ENCODE results near the gene TBATA.

TBATA gene, protein sequence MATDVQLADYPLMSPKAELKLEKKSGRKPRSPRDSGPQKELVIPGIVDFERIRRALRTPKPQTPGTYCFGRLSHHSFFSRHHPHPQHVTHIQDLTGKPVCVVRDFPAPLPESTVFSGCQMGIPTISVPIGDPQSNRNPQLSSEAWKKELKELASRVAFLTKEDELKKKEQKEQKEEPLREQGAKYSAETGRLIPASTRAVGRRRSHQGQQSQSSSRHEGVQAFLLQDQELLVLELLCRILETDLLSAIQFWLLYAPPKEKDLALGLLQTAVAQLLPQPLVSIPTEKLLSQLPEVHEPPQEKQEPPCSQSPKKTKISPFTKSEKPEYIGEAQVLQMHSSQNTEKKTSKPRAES
- 0 reads per million in 2 donors for total RNA-seq

DNA sequence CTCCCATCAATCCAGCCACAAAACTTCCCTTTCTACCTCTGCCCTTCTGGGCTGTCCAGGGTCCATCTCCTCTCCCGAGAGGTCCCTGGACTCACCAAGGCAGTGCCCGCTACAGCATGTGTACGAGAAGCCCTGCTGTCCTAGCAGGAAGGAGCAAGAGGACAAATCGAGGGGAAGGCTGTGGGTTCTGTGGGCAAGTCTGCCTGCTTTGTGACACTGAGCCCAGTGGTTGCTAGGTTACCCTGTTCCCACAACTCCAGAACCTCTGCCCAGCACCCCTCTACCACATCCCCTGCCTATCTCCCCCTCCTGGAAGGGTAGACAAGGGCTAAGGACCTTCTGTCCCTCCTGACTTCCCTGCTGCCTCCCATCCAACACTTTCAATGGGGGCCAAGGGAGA, at the start of gene TBATA:
TBATA (minus strand) TSS at position 188 of the 400 bp plus-strand sequence. CDS start 1,998 bp downstream, outside the sequence.
- DNase-seq = peak in 1 of 5 experiments; percentile 9

DNA sequence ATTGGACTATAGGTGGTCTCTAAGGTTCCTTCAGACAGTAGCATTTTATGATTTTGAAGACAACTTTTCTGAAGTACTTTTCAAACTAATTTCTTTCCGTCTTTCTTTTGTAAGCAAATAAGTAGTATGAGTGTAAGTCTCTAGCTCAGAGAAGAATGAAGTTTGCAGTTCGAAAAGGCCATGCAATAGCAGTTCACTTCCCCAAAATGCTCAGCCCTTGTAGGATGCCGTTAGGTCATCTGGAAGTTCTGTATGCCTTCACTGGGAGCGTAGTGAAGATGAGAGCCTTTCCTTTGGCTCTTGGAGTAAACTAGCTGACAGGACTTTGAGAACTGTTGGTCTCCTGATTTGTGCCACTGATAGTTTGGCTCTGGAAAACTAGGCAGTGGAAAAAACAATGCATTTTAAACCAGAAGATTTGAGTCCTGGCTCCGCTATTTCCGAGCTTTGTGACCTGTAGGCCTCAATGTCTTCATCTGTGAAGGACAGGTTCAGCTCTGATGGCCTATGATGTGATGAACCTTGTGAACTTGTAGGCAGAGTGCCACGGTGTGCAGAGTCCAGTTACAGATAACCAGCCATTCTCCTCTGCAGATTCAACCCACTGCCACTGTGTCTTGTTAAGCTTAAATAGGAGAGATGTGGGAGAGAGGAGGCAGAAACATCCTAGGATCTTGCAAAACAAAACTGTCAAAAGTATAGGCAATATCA, 49.4 kb upstream of the TBATA start:
- DNase-seq = no peak

DNA sequence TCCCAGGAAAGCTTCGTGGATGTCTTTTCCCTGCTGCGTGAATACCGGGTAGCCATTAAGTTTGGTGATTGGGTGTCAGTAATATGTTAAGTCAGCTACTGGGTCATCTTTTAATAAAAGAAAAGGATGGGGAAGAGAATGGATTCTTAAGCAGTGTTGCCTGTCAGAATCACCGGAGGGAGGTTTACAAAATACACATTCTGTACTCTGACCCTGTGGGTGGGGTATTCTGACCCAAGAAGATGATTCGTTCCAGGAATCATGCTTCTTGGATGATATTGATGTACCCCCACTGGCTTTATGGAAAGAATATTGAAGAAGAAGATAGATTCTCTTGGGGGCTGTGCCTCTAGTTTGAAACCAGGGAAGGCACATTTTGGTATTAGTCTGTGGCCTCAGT, 48.8 kb upstream of the TBATA start:
- DNase-seq = no peak

DNA sequence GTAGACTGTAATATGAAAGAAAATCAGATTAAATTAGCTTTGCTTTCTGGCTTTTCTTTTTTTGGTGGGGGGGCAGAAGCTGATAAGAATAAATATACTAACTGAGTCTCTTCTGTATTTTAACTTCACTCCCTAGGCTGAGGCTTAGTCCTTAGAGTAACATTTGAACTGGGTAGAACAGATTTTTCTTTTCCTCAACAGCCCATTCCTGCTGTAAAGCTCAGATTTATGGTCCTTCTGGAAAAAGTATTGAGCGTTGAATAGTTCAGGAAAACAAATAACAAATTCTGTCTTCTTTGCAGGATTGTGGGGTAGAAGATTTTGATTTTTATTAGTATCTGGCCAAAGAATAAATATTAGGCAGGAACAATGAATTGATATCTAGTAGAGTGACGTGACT, 48.4 kb upstream of the TBATA start:
- DNase-seq = no peak

DNA sequence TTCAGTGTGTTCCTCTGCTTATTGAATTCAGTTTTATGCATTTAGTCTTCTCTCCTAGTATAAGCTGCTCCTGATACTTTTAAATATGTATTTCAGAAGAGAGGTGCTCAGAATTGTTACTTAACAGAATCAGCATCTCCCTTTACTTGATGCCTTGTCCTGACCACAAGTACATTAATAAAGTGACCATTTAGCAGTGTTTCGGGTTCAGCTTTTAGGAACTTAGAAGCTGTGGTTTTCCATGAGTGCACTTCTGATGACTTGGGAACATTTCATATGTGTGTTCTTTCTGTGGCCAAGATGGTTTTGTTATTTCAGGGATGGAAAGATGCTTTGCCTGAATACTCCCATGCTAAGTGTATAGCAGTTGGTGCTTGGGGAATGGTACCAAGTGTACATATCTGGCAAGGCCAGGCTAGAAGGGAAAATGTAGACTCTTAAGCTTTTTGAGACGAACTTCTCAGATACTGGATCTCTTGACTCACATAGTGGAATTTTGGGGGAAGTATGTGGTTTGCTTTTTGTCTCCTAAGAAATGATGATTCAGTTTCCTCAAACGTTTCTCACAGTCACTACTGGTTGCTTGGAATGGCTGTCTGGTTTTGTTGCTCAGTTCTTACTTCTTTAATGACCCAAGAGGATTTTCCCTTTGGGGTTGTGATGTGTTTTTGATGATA, 47.8 kb upstream of the TBATA start:
- DNase-seq = no peak

DNA sequence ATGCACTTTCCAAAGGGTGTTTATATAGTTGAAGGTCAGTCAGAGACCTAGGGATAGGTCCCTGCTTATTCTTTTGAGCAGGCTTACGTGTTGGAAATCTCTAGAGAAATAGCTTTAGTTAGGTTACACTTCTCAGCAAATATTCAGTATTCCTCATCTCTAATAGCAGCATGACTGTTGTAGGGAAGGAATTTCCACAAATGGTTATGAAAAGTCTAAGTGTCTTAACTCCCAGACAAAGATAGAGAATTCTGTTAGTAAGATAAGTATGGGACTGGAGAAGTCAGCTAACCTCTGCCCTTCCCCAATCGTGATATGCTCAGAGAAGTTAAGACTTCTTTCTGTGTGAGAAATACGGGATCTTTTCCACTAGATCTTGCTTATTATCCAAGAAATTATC, 47.0 kb upstream of the TBATA start:
- no peak for DNase-seq

DNA sequence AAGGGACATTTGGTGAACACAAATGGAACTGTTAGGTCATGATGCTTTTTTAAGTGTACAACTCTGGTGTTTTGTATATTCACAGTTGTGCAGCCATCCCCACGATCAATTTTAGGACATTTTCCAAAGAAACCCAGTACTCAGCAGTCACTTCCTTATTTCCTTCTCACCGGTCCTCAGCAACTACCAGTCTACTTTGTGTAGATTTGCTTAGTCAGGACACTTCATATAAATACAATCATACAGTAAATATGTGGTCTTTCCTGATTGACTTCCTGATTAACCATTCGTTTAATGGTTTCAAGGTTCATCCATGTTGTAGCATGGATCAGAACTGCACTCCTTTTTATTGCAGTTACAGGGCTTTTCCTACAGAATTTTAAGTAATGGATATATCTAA, 45.0 kb upstream of the TBATA start:
- DNase-seq = no peak

DNA sequence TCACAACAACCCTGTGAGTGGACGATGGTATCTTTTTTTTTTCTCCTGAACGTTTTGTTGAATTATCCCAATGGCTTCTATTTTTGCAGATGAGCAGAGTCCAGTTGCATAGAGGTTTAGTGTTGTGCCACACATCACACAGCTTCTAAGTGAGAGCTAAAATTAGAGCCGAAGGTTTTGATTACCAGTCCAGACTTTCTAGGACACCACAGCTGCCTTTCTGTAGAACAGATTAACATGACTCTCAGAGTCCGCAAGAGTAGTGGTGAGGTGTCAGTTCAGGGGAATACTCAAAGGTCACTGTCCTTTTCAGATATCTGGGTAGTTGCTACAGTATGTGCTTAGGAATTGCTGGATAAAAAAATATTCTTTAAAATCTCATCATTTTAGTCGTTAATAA, 44.4 kb upstream of the TBATA start:
- DNase-seq = no peak

DNA sequence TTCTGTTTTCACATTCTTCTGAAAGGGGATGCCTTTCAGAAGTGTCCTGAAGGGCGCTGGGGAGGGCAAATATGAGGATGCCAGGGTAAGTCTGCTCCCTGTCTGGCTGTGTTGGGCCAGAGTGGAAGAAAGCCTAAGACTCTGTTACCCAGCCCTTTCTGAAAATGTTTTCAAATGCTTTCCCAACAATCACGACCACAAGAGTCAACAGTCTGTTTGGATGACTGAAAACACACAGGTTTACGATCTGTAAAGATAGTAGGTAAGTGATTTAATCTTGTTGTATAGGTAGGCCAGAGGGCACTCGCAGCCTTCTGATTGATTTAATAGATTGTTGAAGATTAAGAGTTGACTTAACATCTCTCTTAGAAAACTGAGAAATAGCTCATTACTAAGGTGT, 43.7 kb upstream of the TBATA start:
- DNase-seq = peak in 1 of 5 experiments; percentile 45

DNA sequence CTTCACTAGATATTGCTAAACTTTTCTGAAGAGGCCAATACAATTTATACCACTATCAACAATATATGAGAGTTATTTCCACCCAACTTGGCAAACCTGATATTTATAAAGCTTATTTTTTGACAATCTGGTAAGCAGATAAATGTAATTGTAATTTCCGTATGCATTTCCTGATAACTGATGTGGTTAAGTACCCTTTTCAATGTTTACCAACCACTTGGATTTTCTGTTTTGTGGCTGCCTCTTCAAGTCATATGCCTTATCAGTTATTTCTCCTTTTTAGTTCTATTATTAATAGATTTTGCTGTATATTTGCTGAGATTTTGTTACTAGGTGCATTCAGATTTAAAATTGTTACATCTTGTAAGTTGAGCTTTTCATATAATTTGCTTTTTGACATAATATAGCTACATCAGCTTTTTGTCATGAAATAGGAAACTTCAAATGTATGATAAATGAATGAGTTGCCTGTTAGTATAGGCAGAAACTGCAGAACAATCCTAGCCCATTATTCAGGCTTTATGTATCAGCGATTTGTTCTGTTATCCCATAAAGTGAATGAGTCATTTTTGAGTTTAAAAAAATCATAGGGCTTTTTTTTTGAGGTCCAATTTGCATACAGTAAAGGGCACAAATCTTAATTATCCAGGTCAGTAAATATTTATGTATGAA, 42.0 kb upstream of the TBATA start:
- DNase-seq = peak in 1 of 5 experiments; percentile 51

DNA sequence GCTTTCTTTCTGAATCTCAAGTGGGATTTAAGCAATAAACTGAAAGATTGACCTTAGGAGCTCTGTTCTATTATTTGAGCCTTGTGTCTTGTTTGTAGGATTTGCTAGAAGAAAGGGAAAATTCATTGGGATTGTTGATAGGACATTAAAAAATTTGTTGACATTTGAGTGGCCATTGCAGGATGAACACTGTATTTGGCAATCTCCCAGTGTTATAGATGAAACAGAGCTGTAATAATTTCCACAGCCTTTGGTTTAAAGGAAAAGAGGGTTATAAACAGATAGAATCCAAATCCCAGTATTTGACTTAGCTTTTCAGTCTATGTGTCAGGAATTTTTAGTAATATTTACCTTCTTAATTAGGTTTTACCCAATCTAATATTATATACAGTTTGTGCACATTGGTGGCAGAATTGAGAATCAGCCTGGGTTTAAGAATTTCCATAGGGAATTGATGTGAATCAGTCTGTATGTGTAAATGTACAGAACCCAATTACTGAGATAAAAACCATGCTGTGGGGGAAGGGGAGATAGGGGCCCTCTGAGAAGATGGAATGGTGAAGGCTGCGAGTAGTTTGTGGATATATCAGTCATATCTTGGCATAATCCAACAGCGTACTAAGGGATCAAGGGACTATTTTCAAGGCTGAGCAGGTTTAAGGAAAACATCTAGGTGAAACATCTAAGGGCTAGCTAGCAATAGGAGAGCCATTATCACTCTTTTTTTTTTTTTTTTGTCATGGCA, 37.1 kb upstream of the TBATA start:
- DNase-seq = no peak

DNA sequence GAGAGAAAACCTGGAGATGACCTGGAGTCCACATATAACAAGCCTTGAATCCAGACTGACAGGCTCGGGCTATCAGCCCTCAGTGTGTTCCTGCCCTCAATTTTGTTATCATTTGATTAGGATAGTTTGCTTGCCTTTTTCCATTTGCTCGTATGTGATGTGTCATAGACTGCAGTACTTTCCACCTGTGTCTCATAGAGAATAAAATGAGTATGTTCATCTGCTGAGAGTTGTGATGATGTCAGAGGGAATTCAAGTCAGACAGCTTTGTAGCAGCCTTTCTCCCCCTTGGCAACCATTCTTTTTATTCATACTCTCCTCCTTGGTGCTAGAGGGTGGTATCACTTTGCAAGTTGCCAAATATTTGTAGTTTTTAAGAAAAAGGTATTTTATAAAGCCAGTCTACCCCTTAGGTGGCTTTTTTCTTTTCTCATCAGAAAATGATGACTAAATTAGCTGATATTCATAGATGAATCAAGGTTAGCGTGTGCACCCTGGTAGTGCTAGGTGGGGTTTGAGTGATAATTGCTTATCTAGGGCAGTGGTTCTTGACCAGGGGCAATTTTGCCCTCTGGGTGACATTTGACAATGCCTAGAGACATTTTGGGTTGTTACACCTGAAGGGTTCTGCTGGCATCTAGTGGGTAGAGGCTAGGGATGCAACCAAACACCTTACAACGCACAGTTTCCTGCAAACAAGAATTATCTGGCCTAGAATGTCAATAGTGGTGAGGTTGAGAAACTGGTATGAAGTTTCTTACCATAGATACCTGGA, 36.0 kb upstream of the TBATA start:
- peak in 1 of 5 experiments; percentile 40 for DNase-seq

DNA sequence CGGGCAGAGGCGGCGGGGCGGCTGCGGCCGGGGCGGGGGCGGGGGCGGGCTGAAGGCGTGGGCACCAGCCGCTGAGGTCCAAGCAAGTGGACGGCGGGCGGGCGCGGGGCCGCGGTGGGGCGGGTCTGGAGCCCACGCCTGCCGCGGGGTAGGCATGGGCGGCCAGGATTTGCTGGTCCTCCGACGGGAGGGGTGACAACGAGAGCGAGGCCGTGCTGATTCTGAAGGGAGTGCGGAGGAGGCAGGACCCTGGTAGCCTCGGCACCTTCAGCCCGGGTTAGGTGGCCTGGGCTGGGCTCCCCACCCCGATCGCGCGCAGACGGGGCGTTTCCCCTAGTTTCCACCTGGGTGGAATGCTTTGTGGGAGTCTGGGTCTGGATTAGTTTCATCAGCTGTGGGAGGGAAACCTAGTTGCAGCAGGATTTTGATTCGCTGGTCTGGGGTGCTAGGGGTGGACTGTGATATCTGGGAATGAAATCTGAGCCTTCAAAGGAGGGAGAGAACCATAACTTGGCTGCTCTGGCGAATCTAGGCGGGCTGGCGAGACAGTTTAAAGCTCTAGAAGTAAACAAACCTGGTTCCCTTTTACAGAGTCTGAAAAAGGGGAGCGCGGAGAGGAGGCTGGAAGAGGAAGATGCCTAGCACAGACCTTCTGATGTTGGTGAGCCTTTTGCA, 31.2 kb upstream of the TBATA start:
- DNase-seq = peak; percentile 7 to 48 (median 17)

DNA sequence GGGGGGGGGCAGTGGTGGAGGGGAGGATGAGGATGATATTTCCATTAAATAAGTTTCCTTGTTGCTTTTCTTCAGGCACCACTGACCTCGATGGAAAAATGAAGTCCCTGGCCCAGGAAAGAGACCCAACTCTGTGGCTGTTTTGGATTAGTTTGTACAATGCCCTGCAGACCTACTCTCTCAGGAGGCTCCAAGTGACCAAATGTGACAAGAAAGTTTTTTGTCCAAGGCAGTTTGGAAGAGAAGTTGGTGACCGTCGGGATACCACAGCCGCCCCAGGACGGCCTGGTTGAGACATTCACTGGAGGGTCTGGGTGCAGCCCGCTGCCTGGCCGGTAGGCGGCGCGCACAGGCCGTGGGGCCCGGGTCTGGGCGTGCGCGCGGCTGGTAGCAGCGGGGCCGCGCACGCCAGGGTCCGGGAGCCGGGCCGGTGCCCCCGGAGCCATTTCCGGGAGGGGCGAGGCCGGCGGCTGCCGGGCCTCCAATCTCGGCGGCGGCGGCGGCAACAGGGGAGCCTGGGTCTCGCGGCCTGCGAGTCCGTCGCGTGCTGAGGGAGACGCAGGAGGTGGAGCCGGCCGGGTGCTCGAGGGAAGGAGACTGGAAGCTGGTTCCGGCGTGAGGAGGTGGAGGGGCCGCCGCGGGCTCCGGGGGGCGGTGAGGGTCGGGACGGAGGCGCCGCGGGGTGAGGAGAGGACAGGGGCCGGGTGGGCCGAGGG, 30.5 kb upstream of the TBATA start, which contains the start of gene SGPL1:
SGPL1 (plus strand) TSS at position 445 of the 716 bp plus-strand sequence. CDS start 906 bp downstream, outside the sequence.
- peak; percentile 71 to 85 (median 74) for DNase-seq

DNA sequence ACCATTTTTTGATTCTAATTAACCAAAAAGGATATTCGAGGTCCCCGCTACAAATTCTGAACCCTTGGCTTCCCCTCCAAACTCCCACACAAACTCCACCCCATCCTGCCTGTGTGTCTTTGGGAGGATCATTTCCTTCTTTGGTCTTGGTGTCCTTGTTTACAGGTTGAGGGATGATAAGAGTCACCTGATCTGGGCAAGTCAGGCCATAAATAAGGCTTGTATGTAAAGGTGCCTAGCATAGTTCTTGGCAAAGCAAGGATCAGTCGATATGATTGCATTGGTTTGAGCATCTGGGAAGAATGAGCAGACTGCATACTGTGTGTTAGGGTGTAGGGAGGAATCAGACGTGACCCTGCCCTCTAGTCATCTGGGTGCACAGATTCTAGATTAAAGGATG, 28.9 kb upstream of the TBATA start:
- DNase-seq = no peak

DNA sequence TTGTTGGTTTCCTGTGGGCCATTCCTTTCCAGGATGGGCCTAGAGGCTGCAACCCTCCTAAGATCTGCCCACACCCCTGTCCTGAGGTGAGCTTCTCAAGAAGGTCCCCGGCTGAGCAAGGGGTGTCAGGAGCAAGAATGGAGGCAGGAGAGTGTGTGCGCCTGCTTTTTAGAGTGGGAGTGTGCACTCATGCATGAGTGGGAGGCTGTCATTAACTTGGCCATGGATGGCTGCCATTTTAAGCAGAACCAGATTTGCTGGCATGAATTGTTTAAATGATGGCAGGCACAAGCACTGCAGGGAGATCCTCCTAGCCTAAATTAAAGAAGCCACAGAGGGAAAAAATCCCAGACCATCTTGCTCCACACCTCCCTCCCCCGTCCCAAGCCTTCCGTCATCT, 27.6 kb upstream of the TBATA start:
- no peak for DNase-seq

DNA sequence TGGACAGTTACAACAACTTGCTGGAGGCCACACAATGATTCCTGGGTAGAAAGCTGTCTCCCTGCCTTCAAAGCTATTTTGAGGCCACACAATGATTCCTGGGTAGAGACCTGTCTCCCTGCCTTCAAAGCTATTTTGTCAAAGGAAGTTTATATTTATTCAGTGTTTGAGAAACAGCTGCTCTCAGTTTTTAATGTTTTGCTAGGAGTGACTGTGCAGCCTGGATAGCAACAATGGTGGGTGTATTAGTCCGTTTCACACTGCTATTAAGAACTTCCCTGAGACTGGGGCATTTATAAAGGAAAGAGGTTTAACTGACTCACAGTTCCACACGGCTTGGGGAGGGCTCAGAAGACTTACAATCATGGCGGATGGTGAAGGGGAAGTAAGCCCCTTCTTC, 26.7 kb upstream of the TBATA start:
- no peak for DNase-seq

DNA sequence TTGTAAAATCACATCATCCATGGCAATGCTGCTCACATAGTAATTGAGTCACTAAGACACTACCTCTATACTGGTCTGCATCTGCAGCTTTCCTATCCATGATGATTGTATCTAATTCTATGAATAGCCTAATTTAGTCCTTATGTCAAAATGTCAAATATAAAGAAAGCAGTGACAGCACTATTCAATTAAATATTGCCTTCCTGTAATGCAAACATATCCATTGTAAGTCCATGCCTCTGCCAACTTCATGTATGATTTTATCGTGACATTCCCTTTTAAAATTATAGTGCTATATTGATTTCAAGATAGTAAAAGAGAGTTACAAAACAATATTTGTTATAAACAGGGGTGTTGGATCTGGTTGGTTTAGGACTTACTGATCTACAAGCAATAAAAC, 25.8 kb upstream of the TBATA start:
- no peak for DNase-seq

DNA sequence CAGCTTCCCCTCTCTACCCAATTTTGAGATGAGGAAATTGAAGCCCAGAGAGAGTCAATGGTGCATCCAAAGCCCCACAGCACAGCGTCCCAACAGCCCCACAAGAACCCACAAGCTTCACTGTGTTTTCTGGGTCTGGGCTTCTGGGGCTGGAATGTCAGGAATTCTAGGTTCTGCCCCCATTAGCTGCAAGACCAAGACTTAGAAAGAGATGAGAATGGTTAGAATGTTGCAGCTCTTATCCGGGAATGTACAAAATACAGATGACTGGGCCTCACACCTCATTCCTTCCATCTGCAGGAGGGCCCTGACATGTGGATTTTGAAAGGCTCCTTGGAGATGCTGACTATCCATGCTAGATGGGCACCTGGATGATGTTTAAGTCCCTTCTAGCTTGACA, 24.5 kb upstream of the TBATA start:
- DNase-seq = no peak

DNA sequence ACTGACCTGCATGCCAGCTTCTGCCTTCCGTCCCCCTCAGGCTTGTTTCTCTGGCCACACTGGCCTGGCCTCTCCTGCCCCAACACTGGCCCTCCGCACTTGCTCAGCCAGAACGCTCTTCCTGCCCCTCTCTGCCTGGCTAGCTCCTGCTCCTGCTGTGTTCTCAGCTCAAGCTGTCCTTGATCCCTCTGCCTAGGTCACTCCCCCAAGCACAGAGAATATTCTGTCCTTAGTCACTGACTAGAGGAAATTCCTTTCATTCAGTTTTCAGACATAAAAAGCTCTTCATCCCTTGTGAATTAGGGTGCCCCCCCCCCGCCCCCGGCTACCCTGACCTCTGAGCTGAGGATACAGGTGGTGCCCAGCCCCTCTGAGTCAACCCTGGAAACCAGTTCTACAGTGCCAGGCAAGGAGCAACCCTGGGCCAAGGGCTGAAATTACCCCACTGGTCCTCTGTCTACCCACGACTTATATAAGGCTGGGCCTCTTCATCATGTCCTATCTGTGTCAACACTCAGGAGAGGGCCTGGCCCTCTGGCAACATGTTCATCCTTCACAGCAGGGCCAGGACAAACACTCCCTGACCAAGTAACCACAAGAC, 23.9 kb upstream of the TBATA start:
- no peak for DNase-seq

Data from T-helper 2 cell (primary cell).